Stimulated activated CD4-positive, alpha-beta T cell treated with anti-CD3 and anti-CD28 coated beads, Interleukin-4, amount 100 ng/mL, for 48 hours (primary cell): Measurements from ENCODE around the gene DAZAP1.

Experiments
- DNase-seq, 2 donors: peaks; one replicate each; pipeline ENCODE4 v3.0.0-alpha.2; 2020; ENCODE audit warnings: low read depth in 2 of 2

Gene DAZAP1

DNA sequence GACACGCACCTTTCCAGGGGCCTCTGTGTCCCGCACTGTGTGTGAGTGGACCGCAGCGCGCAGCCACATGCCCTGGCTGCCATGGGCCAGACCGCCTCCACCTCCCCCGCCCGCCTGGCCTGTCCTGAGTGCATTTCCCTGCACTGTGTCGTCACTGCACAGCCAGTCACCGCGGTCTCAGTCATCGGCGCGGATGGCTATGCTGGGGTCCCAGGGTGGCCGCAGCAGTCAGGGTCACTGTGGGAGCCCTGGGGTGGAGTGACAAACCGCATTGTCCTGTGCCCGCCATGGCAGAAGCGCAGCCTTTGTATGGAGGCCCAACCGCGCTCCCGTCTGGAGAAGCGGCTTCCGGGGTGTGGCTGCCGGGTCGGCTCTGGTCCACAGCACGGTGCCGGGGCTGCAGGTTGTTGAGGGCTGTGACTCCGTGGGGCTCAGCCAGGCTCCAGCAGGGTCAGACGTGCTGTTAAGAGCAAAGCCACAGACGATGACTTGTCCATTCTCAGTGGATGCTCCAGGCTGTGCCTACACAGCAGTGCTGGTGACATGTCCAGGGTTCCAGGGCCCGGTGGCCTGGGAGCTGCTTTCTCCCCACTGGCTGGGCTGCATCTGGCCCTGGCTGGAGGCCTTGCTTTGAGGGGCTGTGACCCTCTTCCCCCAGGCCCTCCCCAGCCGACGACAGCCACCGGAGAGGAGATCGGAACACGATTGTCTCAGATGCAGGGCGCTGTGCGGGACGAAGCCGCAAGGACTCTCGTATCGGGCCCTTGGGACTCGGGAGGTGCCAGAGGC is 30.0 kb upstream of the DAZAP1 start:
- no peak for DNase-seq

DNA sequence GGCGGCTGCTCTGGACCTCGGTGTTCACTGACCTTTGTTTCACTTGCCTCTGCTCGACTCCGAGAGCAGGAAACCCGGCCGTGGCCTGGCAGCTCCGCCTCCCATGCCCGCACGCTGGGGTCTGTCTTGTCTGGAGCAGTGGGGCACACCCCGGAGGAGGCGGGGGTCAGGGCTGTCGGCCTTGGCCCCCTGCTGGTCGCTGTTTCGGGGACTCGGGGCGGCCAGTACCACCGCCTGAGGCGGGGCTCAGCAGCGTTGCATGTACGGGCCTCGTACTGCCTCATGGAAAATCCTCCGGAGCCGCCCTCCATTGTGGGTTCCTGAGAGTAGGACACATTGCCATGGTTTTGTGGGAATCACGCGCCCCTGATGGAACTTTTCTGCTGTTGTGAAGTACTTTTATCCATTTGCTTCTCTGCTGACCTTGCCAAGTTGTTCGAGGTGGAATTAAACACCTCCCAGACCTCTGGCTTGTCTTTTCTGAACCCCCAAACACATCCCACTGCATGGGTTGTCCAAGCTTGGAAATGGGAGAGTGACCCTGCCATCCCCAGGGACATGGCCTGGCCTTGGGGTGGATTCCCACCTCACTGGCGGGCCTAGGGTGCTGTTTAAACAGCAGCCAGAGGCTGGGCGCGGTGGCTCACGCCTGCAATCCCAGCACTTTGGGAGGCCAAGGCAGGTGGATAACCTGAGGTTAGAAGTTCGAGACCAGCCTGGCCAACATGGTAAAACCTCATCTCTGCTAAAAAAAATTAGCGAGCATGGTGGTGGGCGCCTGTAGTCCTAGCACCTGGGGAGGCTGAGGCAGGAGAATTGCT is 29.2 kb upstream of the DAZAP1 start:
- DNase-seq: no peak

DNA sequence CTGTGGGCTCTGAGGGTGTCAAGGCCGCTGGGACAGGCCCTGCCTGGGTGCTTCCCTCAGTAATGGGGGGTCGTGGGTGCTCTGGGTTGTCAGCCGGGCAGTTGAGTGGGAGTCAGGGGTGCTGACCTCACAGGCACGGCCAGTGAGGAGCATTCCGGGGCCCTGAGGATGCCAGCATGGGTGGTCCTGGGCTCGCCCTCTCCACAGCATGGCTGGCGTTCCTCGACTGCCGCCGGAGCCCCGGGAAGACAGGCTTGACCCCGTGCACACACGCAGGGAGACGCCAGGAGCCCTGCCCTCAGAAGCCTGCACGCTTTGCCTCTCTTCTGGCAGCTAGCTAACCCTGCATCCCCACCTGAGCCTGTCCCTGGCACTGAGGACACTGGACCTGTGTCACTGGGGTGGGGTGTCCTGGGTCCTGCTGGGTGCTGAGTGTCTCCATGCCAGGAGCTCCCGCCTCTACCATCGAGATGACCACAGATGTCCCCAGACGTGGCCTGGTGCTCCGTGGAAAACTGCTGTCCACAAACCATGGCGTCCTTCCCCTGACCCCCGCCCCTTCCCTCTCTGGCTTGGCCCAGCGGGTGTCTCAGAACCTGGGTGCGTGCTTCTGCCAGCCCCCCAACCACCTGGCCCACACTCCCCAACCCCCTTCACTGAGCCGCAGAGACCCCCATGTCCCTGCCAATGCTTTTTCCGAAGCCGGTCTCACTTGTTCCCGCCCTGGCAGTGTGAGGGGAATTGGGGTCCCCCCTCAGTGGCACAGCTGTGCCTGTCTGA is 28.1 kb upstream of the DAZAP1 start:
- no peak for DNase-seq

DNA sequence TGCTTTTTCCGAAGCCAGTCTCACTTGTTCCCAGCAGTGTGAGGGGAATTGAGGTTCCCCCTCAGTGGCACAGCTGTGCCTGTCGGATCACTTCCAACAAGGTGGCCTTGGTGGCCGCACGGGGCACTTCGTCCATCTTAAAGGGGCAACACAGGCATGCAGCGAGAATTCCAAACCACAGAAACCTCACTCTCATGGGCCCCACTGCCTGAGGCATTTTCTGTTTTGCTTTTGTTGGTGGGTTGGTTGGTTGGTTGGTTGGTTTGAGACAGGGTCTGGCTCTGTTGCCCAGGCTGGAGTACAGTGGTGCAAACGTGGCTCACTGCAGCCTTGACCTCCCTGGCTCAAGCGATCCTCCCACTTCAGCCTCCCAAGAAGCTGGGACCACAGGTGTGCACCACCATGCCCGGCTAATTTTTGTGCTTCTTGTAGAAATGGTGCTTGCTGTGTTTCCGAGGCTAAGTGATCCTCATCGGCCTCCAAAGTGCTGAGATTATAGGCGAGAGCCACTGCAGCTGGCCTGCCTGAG is 27.4 kb upstream of the DAZAP1 start:
- DNase-seq: no peak

DNA sequence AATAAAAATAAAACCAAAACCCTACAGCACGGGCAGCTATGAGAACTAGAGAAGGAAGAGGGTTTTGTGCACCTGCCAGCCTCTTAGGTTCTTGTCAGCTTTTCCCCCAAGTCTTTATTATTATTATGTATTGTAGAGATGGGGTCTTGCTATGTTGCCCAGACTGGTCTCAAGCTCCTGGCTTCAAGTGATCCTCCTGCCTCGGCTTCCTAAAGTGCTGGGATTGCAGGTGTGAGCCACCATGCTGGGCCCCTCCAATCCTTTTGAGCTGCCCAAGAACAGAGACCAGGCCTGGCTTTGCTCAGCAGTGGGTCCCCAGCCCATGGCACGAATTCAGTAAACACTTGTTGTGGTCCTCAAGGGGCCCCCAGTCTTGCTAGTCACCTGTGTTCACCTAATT is 25.1 kb upstream of the DAZAP1 start:
- DNase-seq: no peak

DNA sequence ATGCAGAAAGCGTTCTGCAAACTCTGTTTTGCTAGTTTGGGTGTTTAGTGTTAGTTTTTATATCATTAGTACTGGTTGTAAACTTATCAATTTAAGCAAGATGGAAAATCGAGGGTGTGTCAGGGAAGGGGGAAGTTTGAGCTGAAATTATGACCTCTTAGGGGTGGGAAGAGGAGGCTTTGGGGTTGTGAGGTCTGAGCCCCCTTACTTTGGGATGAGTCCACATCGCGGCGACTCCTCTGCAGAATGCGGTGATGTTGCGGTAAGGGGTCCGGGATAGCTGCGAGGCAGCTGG is 24.4 kb upstream of the DAZAP1 start:
- no peak for DNase-seq

DNA sequence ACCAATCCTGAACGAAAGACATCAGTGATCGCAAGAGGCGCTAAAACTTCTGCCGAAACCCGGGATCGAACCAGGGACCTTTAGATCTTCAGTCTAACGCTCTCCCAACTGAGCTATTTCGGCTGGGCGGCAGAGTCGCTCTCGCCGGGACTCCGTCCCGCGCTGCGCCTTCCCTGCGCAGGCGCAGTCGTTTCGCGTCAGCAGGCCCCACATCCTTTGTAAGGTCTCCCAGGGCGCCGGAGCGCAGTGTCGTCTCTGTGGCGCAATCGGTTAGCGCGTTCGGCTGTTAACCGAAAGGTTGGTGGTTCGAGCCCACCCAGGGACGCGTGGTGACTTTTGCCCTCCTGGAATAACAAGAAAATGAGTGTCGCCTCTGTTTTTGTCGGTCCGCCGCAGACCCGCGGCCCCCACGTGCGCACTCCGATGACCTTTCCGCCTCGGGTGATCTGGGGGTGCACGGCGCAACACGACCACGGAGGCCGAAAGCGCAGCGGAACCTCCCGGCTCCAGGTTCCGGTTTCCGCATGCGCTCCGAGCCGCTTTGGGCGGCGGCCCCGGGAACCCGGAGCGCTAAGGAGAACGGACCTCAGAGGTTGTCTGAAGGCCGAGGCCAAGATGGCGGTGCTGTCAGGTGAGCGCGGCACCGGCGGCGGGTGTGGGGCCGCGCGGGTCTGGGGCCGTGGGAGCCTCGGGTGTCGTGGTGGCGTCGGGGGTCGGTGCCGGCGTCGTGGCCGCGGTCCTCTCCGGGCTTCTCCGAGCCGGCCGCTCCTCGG is 23.9 kb upstream of the DAZAP1 start, which contains the start of gene NDUFS7:
Gene NDUFS7 (plus strand): TSS at position 596 of the 773 bp plus-strand sequence. CDS start 20 bp downstream, at position 616.
- peak; percentile 87 to 95 for DNase-seq

DNA sequence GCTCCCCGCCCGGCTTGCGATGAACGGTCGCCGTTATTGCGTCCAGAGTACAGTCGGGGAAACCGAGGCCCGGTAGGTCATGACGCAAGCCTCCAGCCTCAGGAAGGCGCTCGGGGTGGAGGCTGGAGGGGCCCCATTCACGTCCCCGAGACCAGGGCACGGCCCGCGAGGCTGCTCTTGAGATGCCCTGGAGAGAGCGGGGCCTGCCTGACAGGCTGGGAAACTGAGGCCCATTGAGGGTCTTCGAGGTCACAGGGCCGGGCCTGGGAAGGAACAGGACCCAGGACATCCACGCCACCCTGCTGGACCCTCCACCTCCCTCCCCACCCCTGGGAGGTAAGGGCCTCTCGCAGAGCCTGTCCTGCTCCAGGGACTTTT is 23.3 kb upstream of the DAZAP1 start:
- no peak for DNase-seq

DNA sequence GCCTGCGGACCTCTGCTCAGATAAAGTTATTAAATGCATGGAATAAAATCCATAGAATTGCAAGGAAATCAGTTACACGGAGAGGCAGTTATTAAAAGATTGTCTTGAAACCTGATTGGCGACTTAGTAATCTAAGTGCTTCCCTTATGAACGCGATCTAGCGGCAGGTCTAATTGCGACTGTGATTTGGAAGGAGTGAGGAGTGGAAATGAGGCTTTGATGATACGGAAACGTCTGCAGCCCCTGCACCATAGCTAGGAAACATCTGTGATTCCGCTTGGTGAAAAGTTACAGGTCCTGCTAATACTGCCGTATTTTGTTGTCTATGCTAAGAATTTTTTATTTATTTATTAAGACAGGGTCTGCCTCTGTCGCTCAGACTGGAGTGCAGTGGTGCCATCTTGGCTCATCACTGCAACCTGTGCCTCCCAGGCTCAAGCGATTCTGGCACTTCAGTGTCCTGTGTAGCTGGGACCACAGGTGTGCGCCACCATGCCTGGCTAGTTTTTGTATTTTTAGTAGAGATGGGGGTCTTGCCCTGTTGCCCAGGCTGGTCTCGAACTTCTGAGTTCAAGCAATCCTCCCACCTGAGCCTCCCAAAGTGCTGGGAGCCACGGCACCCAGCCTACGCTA is 22.8 kb upstream of the DAZAP1 start:
- no peak for DNase-seq

DNA sequence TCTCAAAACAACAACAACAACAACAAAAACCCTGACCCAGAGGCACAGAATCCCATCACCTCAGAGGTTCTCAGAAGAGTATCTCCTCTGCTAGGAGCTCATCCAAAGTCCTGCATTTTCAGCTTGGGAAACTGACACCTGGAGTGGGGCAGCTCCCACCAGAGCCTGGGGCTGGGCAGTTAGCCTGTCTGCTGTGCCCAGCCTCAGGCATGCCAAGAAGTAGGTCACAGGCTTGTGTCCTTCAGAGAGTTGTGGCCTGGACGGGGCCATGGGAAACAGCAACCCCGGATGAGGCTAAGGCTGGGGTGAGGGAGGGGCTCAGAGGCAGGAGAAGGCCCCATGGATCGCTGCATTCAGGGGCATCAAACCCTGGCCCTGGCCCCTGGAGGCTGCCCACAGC is 21.6 kb upstream of the DAZAP1 start:
- no peak for DNase-seq

DNA sequence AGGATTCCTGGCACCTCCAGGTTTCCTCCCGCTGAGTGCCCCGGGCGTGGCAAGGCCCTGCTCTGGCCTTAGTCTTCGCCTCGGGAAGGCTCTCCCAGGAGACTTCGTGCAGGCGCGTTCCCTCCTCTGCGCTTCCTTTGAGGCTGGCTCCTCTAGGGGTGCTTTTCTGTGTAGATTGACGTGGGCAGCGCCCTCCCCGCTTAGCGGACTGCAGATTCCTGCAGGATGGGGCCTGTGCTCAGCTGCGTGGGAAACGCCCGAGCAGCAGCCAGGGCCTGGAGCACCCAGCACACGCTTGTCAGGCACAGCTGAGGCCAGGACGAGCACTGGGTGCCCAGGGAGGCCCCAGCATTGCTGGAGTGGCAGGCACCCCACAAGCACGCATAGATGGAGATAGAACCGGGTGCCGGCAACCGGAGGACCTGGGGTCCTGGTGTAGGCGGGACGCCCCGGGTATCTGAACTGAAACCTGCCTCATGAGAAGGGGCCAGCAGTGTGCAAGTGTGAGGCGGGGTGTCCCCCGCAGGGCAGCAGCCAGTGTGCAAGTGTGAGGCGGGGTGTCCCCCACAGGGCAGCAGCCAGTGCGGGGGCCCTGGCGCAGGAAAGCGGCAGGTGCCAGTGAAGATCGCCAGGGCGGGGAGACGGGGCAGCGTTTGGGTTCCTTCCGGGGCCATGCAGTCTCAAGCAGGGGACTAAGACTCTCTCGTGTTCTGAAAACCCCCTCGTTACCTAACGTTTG is 20.3 kb upstream of the DAZAP1 start:
- no peak for DNase-seq

DNA sequence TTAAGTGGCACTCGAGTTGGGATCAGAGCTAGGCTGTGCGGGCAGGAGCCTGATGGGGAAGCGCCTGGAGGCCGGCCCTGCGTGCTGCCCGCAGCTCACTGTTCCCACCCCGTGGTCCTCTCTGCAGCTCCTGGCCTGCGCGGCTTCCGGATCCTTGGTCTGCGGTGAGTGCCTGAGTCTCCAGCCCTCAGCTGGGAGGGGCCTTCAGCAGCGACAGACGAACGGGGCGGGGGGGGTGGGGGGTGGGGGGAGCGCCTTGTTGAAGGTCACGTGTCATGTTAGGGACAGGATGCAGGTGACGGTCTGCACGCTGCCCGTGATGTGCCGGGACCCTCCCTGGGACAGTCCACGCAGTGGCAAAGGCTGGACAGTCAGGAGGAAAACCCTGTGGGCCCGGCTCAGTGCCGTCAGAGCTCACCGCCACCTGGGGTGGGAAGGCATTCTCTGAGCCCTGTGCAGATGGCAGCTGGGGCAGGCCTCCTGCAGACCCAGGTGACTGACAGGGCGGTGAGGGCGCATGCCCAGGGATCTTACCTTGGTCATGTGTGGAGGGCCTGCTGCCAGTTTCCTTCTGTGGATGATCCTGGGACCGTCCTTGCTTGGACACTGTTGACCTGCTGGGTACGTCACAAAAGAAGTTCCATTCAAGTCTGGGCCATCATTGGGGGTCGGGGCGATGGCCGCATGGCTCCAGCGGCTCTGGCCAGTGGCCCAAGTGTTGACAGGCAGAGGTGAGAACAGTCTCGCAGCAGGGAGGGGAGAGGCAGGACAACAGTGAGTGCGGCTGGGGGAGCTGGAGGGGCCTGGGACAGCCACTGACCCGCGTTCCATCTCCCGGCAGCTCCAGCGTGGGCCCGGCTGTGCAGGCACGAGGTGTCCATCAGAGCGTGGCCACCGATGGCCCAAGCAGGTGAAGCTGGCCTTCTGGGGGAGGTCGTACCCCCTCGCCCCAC is 19.4 kb upstream of the DAZAP1 start:
- no peak for DNase-seq

DNA sequence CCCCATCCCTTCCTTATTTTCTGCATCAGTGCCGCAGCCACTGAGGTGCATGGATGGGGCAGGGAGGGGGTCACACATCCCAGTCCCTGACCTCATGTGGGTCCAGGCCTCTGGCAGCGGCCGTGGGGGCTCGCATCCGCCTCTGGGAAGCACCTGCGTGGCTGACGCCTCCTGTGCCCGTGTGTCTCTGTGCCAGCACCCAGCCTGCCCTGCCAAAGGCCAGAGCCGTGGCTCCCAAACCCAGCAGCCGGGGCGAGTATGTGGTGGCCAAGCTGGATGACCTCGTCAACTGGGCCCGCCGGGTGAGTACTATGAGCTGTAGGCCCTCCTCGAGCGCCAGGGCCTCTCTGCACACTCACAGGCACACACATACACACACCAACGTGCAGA is 18.8 kb upstream of the DAZAP1 start:
- DNase-seq: no peak

DNA sequence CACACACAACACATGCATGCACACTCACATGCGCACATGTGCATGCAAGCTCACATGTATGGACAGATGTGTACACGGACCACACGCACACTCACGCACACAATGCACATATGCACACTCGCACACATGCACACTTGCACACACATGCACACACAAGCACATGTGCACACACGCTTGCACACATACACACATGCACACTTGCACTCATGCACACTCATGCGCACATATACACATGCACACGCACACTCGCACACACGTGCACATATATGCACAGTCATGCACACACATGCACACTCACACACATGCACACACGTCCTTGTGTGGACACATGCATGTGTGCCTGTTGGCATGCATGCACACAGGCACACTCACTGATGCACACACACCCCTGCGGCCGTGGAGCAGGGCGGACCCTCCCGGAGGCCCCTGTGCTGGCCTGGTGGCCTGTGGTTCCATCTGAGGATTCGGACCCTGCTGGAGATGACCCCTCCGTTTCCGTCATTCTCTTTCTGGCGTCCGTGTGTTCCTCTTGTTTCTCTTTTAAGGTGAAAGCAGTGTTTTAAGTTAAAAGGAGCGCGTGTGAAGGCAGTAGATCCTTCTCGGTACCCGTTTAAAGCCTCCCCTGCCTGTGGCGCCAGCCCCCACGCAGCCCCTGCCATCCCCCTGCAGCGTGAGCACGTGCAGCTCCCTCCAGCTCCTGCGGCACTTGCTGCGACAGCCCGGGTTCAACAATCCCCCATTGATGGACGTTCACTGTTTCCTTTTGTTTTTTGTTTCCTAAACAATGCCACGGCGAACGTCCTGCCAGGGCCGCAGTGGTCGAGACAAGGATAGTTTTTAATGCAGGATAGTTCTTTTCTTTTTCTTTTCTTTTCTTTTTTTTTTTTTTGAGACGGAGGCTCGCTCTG is 18.1 kb upstream of the DAZAP1 start:
- DNase-seq: no peak

DNA sequence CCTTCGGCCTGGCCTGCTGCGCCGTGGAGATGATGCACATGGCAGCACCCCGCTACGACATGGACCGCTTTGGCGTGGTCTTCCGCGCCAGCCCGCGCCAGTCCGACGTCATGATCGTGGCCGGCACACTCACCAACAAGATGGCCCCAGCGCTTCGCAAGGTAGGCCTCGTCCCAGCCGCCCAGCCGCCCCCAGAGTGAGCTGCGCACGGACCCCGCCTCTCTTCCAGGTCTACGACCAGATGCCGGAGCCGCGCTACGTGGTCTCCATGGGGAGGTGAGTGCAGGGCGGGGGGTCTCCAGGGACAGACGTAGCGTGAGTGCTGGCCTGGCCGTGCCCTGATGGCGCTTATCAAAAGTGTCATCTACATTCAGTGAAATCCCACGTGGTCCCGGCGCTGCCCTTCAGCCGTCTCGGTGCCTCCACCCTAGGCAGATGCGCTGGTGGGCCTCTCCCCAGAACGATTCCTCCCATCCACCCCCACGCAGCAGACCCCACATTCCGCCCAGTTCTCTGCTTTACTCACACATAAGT is 16.4 kb upstream of the DAZAP1 start:
- no peak for DNase-seq

DNA sequence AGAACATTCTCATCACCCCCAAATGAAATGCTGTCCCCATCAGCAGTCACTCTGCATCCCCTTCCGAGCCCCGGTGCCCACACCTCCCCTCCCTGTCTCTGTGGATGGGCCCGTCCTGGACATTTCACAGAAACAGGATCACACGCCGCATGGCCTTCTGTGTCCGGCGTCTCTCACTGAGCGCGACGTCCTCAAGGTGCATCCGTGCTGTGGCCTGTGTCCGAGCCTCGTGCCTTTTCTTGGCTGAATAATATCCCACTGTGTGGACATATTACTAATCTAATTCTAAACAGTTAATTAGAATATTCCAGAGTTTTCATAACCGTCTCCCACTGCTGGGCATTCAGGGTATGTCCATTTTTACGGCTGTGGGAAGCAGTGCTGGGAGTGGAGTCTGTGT is 15.0 kb upstream of the DAZAP1 start:
- no peak for DNase-seq

DNA sequence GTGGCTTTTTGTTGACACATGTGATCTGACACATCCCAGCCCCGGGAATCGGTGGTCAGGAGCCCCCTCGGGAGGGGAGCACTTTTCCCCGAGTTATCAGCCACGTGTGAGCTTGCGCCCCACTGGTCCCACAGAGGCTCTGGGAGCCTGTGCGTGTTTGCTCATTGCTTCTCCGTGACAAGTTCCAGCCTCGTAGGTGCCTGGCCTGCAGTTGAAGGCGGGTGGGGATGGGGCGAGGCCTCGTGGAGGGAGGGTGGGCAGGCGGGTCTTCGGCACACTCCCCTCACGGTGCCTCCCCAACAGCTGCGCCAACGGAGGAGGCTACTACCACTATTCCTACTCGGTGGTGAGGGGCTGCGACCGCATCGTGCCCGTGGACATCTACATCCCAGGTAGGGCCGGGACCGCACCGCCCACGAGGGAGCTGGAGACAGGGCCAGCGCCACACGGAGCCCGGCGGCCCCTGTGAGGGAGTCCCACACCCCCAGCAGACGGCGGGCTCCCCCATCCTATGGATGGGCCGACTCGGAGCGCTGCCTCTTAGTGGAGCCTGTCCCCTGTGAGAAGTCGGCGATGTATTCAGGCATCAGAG is 14.4 kb upstream of the DAZAP1 start:
- no peak for DNase-seq
